Activated B cell treated with CpG ODN at 0.5 μM for 24 hours (primary cell): Measurements from ENCODE around the gene ABLIM2. TPM values are rescaled to one million over a fixed set of nuclear protein-coding genes. Genes with fewer than 3 reads are reported as not detected.

Source experiments
- ATAC-seq: fragments of 200-7000 bp; cut with Tn5 transposase; one replicate; pipeline ENCODE4 v1.10.0; 2021; ENCODE audit warnings: low read depth, mild to moderate bottlenecking, moderate library complexity
- CTCF ChIA-PET: fragments of 350-600 bp; sonication (Branson Sonifier 250); formaldehyde crosslinking; loops from one replicate; lab custom pipeline; 2021; ENCODE audit warnings: antibody characterized with exemption; lab: Charles Lee
- POLR2A ChIA-PET: fragments of 350-600 bp; sonication (Branson Sonifier 250); formaldehyde crosslinking; loops from one replicate; lab custom pipeline; 2021; ENCODE audit warnings: antibody characterized with exemption; lab: Charles Lee
- DNase-seq: peaks from one replicate; pipeline ENCODE4 v3.0.0; 2022
- H3K27ac Mint-ChIP-seq: one replicate; pipeline ENCODE4 v1.8.0; 2020; ENCODE audit warnings: mixed read lengths
- H3K27me3 Mint-ChIP-seq: one replicate; pipeline ENCODE4 v1.8.0; 2021; ENCODE audit warnings: mixed read lengths
- H3K36me3 Mint-ChIP-seq: one replicate; pipeline ENCODE4 v1.8.0; 2021; ENCODE audit warnings: low read depth, mixed read lengths
- H3K4me1 Mint-ChIP-seq: one replicate; pipeline ENCODE4 v1.8.0; 2021; ENCODE audit warnings: mixed read lengths
- H3K4me3 Mint-ChIP-seq: one replicate; pipeline ENCODE4 v1.8.0; 2020; ENCODE audit warnings: mild to moderate bottlenecking, mixed read lengths
- H3K9me3 Mint-ChIP-seq: one replicate; pipeline ENCODE4 v1.8.0; 2020; ENCODE audit warnings: mixed read lengths
- CTCF ChIP-seq: fragments of 200-600 bp; IDR thresholded peaks from one replicate; pipeline ENCODE4 v1.8.0; 2022; ENCODE audit warnings: antibody characterized with exemption, mild to moderate bottlenecking
- intact Hi-C: fragments of 100-400 bp; cut with micrococcal nuclease; formaldehyde crosslinking; loops from one replicate; pipeline ENCODE4 v1.15.1; 2024
- total RNA-seq: library from RNA; stranded (reverse); gene quantifications from 2 replicates; pipeline ENCODE4 v1.2.3, GENCODE V29; 2022

Gene ABLIM2
- total RNA-seq, 1 donor from 2014 or later = 5.2 TPM

GRCh38 chr4:8123870-8124269, 34.7 kb downstream of the ABLIM2 start:
- POLR2A ChIA-PET = no interaction called here
- ATAC-seq (no peak), DNase-seq (no peak)
- Mint-ChIP-seq H3K27ac (no peak overlapping the region), H3K27me3 (peaks cover 3% of the 10 kb centered on the region), H3K4me3 (no peak overlapping the region), H3K36me3 (no peaks in the 10 kb centered on the region), H3K4me1 (peaks cover 3% of the 10 kb centered on the region), H3K9me3 (no peaks in the 10 kb centered on the region)
- intact Hi-C loops = no loop called here
- no peak for TF ChIP-seq CTCF
- CTCF ChIA-PET = no interaction called here

DNA sequence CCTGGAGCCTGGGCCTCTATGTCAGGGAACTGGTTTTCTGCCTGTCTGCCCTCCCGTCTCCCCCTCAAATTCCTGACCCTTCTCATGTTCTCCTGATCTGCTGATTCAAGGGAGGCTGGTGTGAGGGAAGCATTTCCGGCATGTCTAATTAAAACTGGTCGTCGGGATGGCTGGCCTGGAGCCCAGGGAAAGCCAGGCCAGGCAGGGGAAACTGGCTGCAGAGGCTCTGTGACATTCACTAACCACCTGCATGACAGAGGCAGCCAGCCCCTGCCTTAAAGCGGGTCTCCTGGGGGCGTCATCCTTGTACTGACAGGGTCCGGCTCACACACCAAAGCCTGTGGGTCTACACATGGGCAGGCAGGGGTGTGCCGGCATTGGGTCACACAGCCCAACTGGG, 35.2 kb downstream of the ABLIM2 start:
- Mint-ChIP-seq H3K36me3 (no peaks in the 10 kb centered on the region), H3K4me3 (no peak overlapping the region), H3K27me3 (peaks cover 3% of the 10 kb centered on the region), H3K4me1 (peaks cover 3% of the 10 kb centered on the region), H3K9me3 (no peaks in the 10 kb centered on the region), H3K27ac (no peak overlapping the region)
- DNase-seq = no peak
- ChIA-PET CTCF (no interaction called here), POLR2A (no interaction called here)
- TF ChIP-seq CTCF = no peak
- intact Hi-C loops = no loop called here
- no peak for ATAC-seq

- Mint-ChIP-seq H3K36me3 (no peaks in the 10 kb centered on the region), H3K9me3 (no peaks in the 10 kb centered on the region), H3K27me3 (peaks cover 3% of the 10 kb centered on the region), H3K27ac (no peak overlapping the region), H3K4me3 (no peak overlapping the region), H3K4me1 (peaks cover 3% of the 10 kb centered on the region)
- POLR2A ChIA-PET = no interaction called here
- ATAC-seq (no peak), DNase-seq (no peak)
- intact Hi-C loops = no loop called here
- CTCF ChIA-PET = no interaction called here
- no peak for TF ChIP-seq CTCF
These were observed 35.9 kb downstream of the ABLIM2 start for GRCh38 chr4:8122746-8123145.

DNA sequence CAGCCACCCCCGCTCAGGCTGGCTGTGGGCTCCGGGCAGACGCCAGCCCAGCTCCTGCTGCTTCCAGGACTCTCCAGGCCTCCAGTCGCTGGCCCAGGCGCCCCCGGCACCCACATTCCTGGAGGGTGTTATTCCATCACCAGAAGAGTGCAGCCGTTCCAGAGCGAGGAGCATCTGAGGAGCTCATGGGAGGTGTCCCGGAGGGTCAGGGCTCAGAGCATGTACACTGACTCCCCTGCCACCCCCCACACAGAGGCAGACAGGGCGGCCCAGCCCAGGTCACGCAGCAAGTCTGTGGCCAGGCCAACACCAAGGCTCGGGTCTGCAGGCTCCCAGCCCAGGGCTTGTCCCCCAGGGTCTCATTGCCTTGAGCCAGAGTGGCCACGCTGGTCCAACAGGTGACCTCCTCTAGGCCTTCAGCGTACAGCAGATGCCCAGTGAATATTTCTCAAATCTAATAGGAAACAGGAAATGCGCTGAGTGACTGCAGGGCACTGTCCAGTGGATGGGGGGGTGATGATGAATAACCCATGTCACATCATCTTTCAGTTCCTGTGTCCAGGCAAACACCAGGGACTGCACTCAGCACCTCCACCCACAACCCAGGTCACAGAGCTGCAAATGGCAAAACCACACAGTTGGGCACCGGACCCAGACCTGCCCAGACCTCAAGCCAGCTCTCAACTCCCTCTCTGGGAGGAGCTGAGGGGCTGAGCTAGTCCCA, 37.2 kb downstream of the ABLIM2 start:
- no peak overlapping the region for H3K27ac Mint-ChIP-seq
- H3K27me3 Mint-ChIP-seq = peaks cover 3% of the 10 kb centered on the region
- ATAC-seq = no peak
- no peak overlapping the region for H3K4me3 Mint-ChIP-seq
- no peak for DNase-seq
- intact Hi-C loops = no loop called here
- ChIA-PET CTCF (no interaction called here), POLR2A (no interaction called here)
- no peaks in the 10 kb centered on the region for H3K36me3 Mint-ChIP-seq
- no peak for TF ChIP-seq CTCF
- H3K9me3 Mint-ChIP-seq = no peaks in the 10 kb centered on the region
- H3K4me1 Mint-ChIP-seq = peaks cover 8% of the 10 kb centered on the region

DNA sequence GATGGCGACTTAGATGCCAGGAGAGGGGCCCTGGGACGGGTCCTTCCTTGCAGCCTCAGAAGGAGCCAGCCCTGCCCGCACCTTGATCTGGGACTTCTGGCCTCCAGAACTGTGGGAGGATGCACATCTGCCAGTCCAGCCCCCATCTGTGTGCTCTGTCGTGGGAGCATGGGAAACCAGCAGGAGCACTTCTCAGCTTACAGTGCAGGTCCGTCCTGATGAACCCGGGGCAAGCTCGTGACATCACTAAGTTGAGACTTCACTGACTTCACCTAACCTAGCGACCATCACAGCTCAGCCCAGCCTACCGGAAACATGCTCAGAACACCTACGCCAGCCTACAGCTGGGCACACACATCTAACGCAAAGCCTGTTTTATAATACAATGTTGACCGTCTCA, 38.1 kb downstream of the ABLIM2 start:
- CTCF ChIA-PET = no interaction called here
- no peak for ATAC-seq
- Mint-ChIP-seq H3K4me3 (no peak overlapping the region), H3K4me1 (peaks cover 8% of the 10 kb centered on the region), H3K27ac (no peak overlapping the region), H3K27me3 (peaks cover 4% of the 10 kb centered on the region), H3K9me3 (no peaks in the 10 kb centered on the region), H3K36me3 (no peaks in the 10 kb centered on the region)
- POLR2A ChIA-PET = no interaction called here
- no peak for DNase-seq
- intact Hi-C loops = no loop called here
- TF ChIP-seq CTCF = no peak
